ENCODE results near the gene PCYT2. TPM values are rescaled to one million over a fixed set of nuclear protein-coding genes. Genes with fewer than 3 reads are reported as not detected.

Gene PCYT2
- total and polyA plus RNA-seq, 9 of the 15 experiments (the other 6 are each of a cell fraction or from before 2014, with no cell fraction given) = 0.92 to 134 (median 82.5) TPM

DNA sequence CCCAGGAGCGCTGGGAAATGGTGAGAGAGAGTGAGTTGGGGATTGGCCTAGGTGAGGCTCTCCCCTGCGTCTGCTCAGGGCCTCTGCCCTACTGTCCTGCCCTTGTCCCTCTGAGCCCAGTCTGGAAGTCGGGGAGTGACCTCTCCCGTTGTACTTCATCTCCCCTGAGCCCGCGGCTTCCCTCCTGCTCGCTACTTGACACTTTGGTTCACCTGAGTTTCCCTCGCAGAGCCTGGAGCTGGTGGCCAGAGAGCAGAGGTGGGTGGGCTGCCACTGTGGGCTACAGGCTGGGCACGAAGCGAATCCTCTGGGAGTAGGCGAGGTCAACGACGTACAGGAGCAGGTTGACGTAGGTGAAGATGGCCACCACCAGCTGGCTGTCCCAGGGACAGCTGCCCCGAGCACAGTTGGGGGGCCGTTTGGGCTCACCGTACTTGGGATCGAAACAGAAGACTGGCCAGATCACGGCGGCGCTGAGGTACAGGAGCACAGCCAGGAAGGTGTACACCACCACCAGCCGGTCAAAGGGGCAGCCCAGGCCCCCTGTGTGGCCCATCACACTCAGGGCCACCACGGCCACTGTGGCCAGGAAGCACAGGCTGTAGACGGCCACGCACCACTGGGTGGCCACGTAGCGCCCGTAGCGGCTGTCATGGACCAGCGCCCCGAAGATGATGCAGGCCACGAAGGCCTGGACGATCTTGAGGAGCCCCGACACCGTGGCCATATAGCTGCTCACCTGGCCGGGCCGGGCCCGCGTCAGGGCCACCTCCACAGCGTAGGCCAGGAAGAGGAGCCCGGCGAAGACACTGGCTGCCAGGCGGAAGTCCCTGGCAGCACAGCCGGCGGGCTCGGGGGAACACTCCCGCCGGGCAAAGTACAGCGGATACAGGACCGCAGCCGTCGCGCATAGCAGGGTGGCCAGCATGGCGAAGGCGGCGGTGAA lies 29.6 kb upstream of the PCYT2 start (continued):
- no peak for TF ChIP-seq ZNF277 (CRISPR knock-in tag; IDR thresholded peaks at IDR 0.05; ENCODE audit: borderline replicate concordance)
- no peak for TF ChIP-seq MYNN (IDR thresholded peaks at IDR 0.05)
- no peak for TF ChIP-seq MYNN (CRISPR knock-in tag; IDR thresholded peaks at IDR 0.05)
- TF ChIP-seq, protein P1, sequence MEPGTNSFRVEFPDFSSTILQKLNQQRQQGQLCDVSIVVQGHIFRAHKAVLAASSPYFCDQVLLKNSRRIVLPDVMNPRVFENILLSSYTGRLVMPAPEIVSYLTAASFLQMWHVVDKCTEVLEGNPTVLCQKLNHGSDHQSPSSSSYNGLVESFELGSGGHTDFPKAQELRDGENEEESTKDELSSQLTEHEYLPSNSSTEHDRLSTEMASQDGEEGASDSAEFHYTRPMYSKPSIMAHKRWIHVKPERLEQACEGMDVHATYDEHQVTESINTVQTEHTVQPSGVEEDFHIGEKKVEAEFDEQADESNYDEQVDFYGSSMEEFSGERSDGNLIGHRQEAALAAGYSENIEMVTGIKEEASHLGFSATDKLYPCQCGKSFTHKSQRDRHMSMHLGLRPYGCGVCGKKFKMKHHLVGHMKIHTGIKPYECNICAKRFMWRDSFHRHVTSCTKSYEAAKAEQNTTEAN (CRISPR knock-in tag; IDR thresholded peaks at IDR 0.05) = no peak
- no peak for TF ChIP-seq POLR3G (IDR thresholded peaks at IDR 0.05; ENCODE audit: extremely low read depth, insufficient read length, insufficient replicate concordance)

DNA sequence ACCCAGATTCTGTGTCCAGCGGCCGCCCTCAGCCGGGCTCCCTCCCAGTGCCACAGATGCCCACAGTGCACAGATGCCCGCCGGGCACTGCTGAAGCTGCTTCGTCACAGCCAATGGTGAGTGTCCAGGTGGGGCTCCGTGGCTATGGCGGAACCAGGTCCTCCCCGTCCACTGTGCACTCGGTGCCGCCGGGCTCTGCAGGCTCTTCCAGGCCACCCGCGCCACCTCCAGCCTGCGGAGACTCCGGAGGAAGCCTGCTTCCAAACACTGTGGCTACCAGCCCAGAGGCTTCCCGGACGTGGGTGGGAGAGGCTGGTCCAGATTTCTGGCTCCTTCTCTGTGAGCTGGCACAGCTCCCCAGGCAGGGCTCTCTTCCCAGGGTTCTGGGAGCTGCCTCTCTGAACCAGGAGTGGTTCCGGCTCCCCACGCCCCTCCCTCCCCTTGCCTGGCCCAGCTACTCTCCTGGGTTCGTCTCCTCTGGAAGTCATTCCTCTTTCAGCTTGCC lies 28.7 kb upstream of the PCYT2 start:
- in situ Hi-C loops (cut with MboI) = no loop called here
- peaks cover 21% of the 10 kb centered on the region for H3K79me2 ChIP-seq (ENCODE audit: control insufficient read depth, insufficient read depth, low read length)
- no peak overlapping the region for H3K4me2 ChIP-seq (ENCODE audit: insufficient read depth, low read length)
- POLR2A ChIA-PET = interaction anchor here (0.6 to 1.3 kb wide), 4 partner anchors 11 to 438 kb away, joined by 3 read pairs; partner anchors contain the start of gene MAFG
- TF ChIP-seq JUND (IDR thresholded peaks at IDR 0.05; ENCODE audit: borderline replicate concordance, low read depth, low read length) = no peak
- no peak for TF ChIP-seq JUND (tag; IDR thresholded peaks at IDR 0.05; ENCODE audit: borderline replicate concordance, low read depth, low read length)
- TF ChIP-seq FIP1L1 (IDR thresholded peaks at IDR 0.05; ENCODE audit: low read depth, low read length, poor library complexity, severe bottlenecking) = peak; percentile 5
- TF ChIP-seq HNRNPL (IDR thresholded peaks at IDR 0.05; ENCODE audit: low read depth, low read length) = peak; percentile 82; the same call in 1 of the 2 replicates
- no peak for TF ChIP-seq EP400 (IDR thresholded peaks at IDR 0.05)
- no peak for TF ChIP-seq RFX5 (IDR thresholded peaks at IDR 0.05; ENCODE audit: low read depth, low read length)
- H2AFZ ChIP-seq (ENCODE audit: low read depth, low read length) = no peak overlapping the region
- no peak overlapping the region for H3K27ac ChIP-seq (ENCODE audit: extremely low read depth, low read depth, low read length)
- no peak overlapping the region for H3K4me3 ChIP-seq
- H3K4me1 ChIP-seq (replicated peaks in 1 of 2; ENCODE audit: control insufficient read depth in 2 of 2, insufficient read depth in 2 of 2, low read length in 2 of 2) = peaks cover 11 to 69% of the 10 kb centered on the region in 2 experiments; a peak in 4 of 5 replicates
- FAIRE-seq (no peak), ATAC-seq (no peak), DNase-seq (ENCODE audit: extremely low read depth in 1 of 4, low spot score in 3 of 4) (no peak)
- H3K36me3 ChIP-seq (ENCODE audit: control insufficient read depth, insufficient read depth, low read length) = peaks cover 11% of the 10 kb centered on the region; the same call in 2 of the 3 replicates
- H3K27me3 ChIP-seq (ENCODE audit: control insufficient read depth in 2 of 2, insufficient read depth in 2 of 2, low read length in 2 of 2) = no peaks in the 10 kb centered on the region
- intact Hi-C loops (cut with micrococcal nuclease) = no loop called here
- no peaks in the 10 kb centered on the region; the same call in 1 of the 2 replicates for H4K20me1 ChIP-seq (replicated peaks; ENCODE audit: control insufficient read depth, insufficient read depth, low read length)
- no TSS peak for BruUV-seq (replicated peaks)
- CTCF ChIA-PET (ENCODE audit: low intra/inter-chr PET ratio) = no interaction called here
- 73% methylated on average over 16 of the region's 21 CpGs for WGBS (ENCODE audit: insufficient coverage, low coverage, missing lambda C conversion rate)
- H3K9ac ChIP-seq (ENCODE audit: insufficient read depth in 1 of 2, low read depth in 2 of 2, low read length in 2 of 2) = no peak overlapping the region; a peak in 1 of 4 replicates
- H3K9me1 ChIP-seq (ENCODE audit: control insufficient read depth, insufficient read depth, low read length) = peaks cover 4% of the 10 kb centered on the region
- H3K9me3 ChIP-seq (replicated peaks; ENCODE audit: control insufficient read depth, insufficient read depth, low read depth, low read length) = no peaks in the 10 kb centered on the region
